Astrocyte of the cerebellum (primary cell): Measurements from ENCODE around the gene FUCA2.
"Not testable (repeated sequence)": the region's sequence is repeated elsewhere in the genome, so short reads cannot be mapped to it uniquely, and the experiment has no call there.

Experiments used
- DNase-seq: peaks from one replicate; pipeline ENCODE4 v3.0.0-alpha.2; 2011; ENCODE audit warnings: low read depth
- H3K4me3 ChIP-seq: 2 replicates; pipeline ENCODE4 v1.5.1; 2011; ENCODE audit warnings: mild to moderate bottlenecking, low read depth, low read length, moderate library complexity
- CTCF ChIP-seq: IDR thresholded peaks from 2 replicates; pipeline ENCODE4 v1.5.1; 2012; ENCODE audit warnings: low read length, low read depth, moderate library complexity, mild to moderate bottlenecking; ENCODE audit errors: missing control alignments
- in situ Hi-C: cut with HindIII; loops from 2 replicates; pipeline ENCODE4 v1.10.0; 2017; ENCODE audit warnings: low sequenced_read_pairs

The FUCA2 gene

DNA sequence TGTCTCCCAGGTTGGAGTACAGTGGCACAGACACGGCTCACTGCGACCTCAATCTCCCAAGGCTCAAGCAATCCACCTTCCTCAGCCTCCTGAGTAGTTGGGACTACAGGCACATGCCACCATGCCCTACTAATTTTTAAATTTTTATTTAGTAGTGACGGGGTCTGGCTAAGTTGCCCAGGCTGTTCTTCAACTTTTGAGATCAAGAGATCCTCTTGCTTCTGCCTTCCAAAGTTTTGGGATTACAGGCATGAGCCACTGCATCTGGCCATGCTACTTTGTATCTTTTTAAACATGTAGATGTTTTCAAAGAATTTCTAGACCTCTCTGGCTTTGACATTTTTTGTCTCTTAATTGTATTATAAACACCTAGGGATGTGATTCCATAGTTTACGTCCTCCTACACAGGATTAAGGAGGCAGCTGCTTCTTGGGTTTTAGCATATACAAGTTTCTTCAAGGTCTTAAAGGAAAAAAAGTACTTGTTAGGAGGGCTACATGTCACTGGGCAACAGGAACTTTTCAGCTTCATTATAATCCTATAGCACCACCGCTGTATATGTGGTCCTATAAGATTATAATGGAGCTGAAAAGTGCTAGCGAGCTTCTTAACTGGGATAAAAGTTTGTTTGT lies 62.3 kb downstream of the FUCA2 start:
- H3K4me3 ChIP-seq: peak overlapping the region; percentile 97
- in situ Hi-C loops: no loop called here
- TF ChIP-seq CTCF: no peak
- DNase-seq: no peak

- in situ Hi-C loops, DNase-seq, H3K4me3 ChIP-seq: not testable (repeated sequence)
These were observed 63.7 kb downstream of the FUCA2 start for GRCh38 chr6:143447865-143448264.
